Measurements from ENCODE around the gene UQCC3. TPM values are rescaled to one million over a fixed set of nuclear protein-coding genes. Genes with fewer than 3 reads are reported as not detected.

Gene UQCC3
- total and polyA plus RNA-seq, 2 donors (not counting 3 experiments of a cell fraction or from before 2014, with no cell fraction given), result 8.6 to 15.5 TPM

DNA sequence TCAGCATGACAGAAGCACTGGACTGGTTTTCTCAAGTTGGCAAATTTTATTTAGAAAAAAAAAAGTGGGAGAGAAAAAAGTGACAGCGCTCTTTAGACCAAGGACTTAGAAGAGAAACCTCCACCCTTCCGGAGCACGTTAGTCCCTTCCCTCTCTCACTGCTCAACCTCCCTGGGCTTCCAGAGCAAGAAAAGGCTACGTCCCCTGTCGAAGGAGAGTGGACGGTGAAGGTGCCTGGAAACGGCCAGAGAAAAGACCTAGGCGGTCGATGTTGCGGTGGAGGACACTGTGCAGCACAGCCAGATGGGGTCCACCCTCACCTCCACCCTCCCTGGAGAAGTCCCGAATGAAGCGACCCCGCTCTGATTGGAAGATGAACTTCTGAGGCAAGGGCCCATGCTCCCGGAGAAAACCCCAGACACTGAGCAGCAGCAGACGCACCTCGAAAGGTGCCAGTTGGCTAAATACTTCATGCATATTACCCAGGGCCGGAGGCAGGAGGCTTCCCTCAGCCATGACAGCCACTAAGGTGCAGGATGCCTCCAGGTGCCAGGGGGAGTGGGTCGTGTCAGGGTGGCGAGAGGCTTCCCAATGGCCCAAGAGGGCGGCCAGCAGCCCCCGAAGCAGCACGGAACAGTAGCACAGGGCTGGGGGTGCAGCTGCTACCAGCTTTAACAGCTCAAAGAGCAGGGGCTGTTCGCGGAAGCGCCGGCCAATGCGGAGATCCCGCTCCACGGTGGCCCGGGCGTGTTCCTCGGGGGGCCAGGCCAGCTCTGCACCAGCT lies 24.5 kb upstream of the UQCC3 start:
- H3K9ac ChIP-seq (replicated peaks; ENCODE audit: extremely low read depth, insufficient read depth, low read length), result no peak overlapping the region
- intact Hi-C loops (cut with micrococcal nuclease), result loop anchor here (1.0 kb wide), 4 partner anchors 25 to 80 kb away; partner anchors contain the start of genes EEF1G and HNRNPUL2
- TF ChIP-seq MYC (IDR thresholded peaks at IDR 0.05; ENCODE audit: low read depth, low read length), result no peak
- no peak for TF ChIP-seq POLR2AphosphoS5 (IDR thresholded peaks at IDR 0.05; ENCODE audit: insufficient read depth, low read depth, low read length)
- TF ChIP-seq JUN (IDR thresholded peaks at IDR 0.05; ENCODE audit: borderline replicate concordance, insufficient read depth, insufficient read length, low read depth), result no peak
- TF ChIP-seq FOS (IDR thresholded peaks at IDR 0.05; ENCODE audit: borderline replicate concordance, insufficient read depth, low read length), result no peak
- TF ChIP-seq POLR2A (IDR thresholded peaks at IDR 0.05; ENCODE audit: low read depth, low read length), result no peak
- TF ChIP-seq, protein P1, sequence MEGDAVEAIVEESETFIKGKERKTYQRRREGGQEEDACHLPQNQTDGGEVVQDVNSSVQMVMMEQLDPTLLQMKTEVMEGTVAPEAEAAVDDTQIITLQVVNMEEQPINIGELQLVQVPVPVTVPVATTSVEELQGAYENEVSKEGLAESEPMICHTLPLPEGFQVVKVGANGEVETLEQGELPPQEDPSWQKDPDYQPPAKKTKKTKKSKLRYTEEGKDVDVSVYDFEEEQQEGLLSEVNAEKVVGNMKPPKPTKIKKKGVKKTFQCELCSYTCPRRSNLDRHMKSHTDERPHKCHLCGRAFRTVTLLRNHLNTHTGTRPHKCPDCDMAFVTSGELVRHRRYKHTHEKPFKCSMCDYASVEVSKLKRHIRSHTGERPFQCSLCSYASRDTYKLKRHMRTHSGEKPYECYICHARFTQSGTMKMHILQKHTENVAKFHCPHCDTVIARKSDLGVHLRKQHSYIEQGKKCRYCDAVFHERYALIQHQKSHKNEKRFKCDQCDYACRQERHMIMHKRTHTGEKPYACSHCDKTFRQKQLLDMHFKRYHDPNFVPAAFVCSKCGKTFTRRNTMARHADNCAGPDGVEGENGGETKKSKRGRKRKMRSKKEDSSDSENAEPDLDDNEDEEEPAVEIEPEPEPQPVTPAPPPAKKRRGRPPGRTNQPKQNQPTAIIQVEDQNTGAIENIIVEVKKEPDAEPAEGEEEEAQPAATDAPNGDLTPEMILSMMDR (IDR thresholded peaks at IDR 0.05; ENCODE audit: extremely low read depth in 1 of 2, insufficient read depth in 1 of 2, low read depth in 1 of 2, low read length in 2 of 2), result no peak
- TF ChIP-seq, protein P2, sequence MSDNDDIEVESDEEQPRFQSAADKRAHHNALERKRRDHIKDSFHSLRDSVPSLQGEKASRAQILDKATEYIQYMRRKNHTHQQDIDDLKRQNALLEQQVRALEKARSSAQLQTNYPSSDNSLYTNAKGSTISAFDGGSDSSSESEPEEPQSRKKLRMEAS (IDR thresholded peaks at IDR 0.05; ENCODE audit: insufficient read depth, insufficient read length), result no peak
- no peak for TF ChIP-seq EZH2 (IDR thresholded peaks at IDR 0.05; ENCODE audit: borderline replicate concordance, low read depth, low read length, severe bottlenecking)
- no peaks in the 10 kb centered on the region for H3K9me1 ChIP-seq (replicated peaks; ENCODE audit: control insufficient read depth, extremely low read depth, insufficient read depth, low read length)
- H4K20me1 ChIP-seq (replicated peaks; ENCODE audit: control insufficient read depth, extremely low read depth, insufficient read depth, low read length), result no peaks in the 10 kb centered on the region
- H3K4me2 ChIP-seq (ENCODE audit: insufficient read depth, low read length), result no peak overlapping the region
- H3K36me3 ChIP-seq (ENCODE audit: control insufficient read depth in 2 of 2, extremely low read depth in 1 of 2, insufficient read depth in 2 of 2, low read length in 2 of 2), result peaks cover 15 to 25% of the 10 kb centered on the region in 2 experiments
- no peak for FAIRE-seq
- CTCF ChIA-PET, result interaction anchor here (0.8 to 1.5 kb wide), 2 partner anchors 36 to 43 kb away, joined by 3 read pairs; no protein-coding TSS in a partner anchor
- no peaks in the 10 kb centered on the region for H3K27me3 ChIP-seq (ENCODE audit: control insufficient read depth in 2 of 2, insufficient read depth in 2 of 2, low read length in 2 of 2)
- POLR2A ChIA-PET, result interaction anchor here (0.6 to 2.7 kb wide), 8 partner anchors 18 to 194 kb away, joined by 3 to 41 read pairs (median 4); partner anchors contain the start of genes C11orf98, CSKMT, TUT1 and UQCC3
- H3K4me3 ChIP-seq (replicated peaks in 1 of 3; ENCODE audit: insufficient read depth in 1 of 3, low read depth in 1 of 3, low read length in 3 of 3), result no peak overlapping the region
- dilution Hi-C loops (cut with MboI; ENCODE audit: extremely low pct_ligation_motif_present, low sequenced_read_pairs), result no loop called here
- H3K79me2 ChIP-seq (ENCODE audit: control insufficient read depth, insufficient read depth, low read length), result peaks cover 44% of the 10 kb centered on the region
- no peak for DNase-seq (ENCODE audit: low read depth, low spot score)
- no TSS peak for BruUV-seq (replicated peaks)
- H3K9me3 ChIP-seq (replicated peaks; ENCODE audit: control insufficient read depth, insufficient read depth, low read length), result no peaks in the 10 kb centered on the region
- H3K27ac ChIP-seq (ENCODE audit: insufficient read depth, low read depth, low read length), result no peak overlapping the region
- H3K4me1 ChIP-seq (ENCODE audit: control insufficient read depth, extremely low read depth, insufficient read depth, low read length), result peaks cover 13% of the 10 kb centered on the region
- no peak overlapping the region for H2AFZ ChIP-seq (ENCODE audit: low read depth, low read length)

All from endothelial cell of umbilical vein (primary cell).